GM19395 (cell line): Measurements from ENCODE around the gene ABTB1.
A peak's percentile ranks its signal among the peaks of the same experiment; 100 is the strongest.

Experiments
- ATAC-seq: cut with Tn5 transposase; IDR thresholded peaks from one replicate; pipeline ENCODE4 v1.9.1; 2021; ENCODE audit warnings: mild to moderate bottlenecking, moderate library complexity; ENCODE audit not compliant: unreplicated experiment

The ABTB1 gene

GRCh38 chr3:127672429-127673190 is at the start of gene ABTB1:
TSS of gene ABTB1 (plus strand) at chr3:127672952. CDS start at chr3:127673026, 74 bp downstream.
- peak; percentile 71 for ATAC-seq

- no peak for ATAC-seq
Observed at GRCh38 chr3:127624063-127624462, 48.7 kb upstream of the ABTB1 start.

GRCh38 chr3:127625821-127626220 is 46.9 kb upstream of the ABTB1 start:
- no peak for ATAC-seq

GRCh38 chr3:127628426-127628787 is 44.3 kb upstream of the ABTB1 start:
- ATAC-seq = no peak

GRCh38 chr3:127628788-127629466 is 43.8 kb upstream of the ABTB1 start, which contains the start of gene PODXL2:
TSS of gene PODXL2 (plus strand) at chr3:127629185. CDS start at chr3:127629220, 35 bp downstream.
- ATAC-seq = no peak

- no peak for ATAC-seq
Observed at GRCh38 chr3:127629467-127630403, 43.0 kb upstream of the ABTB1 start.

GRCh38 chr3:127630811-127631714 is 41.7 kb upstream of the ABTB1 start:
- no peak for ATAC-seq

GRCh38 chr3:127632035-127632820 is 40.5 kb upstream of the ABTB1 start:
- no peak for ATAC-seq

GRCh38 chr3:127634653-127635052 is 38.1 kb upstream of the ABTB1 start:
- ATAC-seq = no peak

GRCh38 chr3:127637546-127637945 is 35.2 kb upstream of the ABTB1 start:
- no peak for ATAC-seq

- ATAC-seq = no peak
Observed at GRCh38 chr3:127637971-127638370, 34.8 kb upstream of the ABTB1 start.

GRCh38 chr3:127639173-127640041 is 33.3 kb upstream of the ABTB1 start:
- ATAC-seq = no peak

GRCh38 chr3:127640042-127640355 is 32.8 kb upstream of the ABTB1 start:
- ATAC-seq = no peak

- no peak for ATAC-seq
Observed at GRCh38 chr3:127644641-127645370, 27.9 kb upstream of the ABTB1 start.

- ATAC-seq = no peak
Observed at GRCh38 chr3:127645371-127646015, 27.3 kb upstream of the ABTB1 start.

- ATAC-seq = no peak
Observed at GRCh38 chr3:127646501-127647046, 26.2 kb upstream of the ABTB1 start.

- no peak for ATAC-seq
Observed at GRCh38 chr3:127647166-127647844, 25.4 kb upstream of the ABTB1 start.
